Mucosa of descending colon (tissue), 3 donors: Measurements from ENCODE around the gene NOB1. TPM values are rescaled to one million over a fixed set of nuclear protein-coding genes. Genes with fewer than 3 reads are reported as not detected.
"Not testable (repeated sequence)": the region's sequence is repeated elsewhere in the genome, so short reads cannot be mapped to it uniquely, and the experiment has no call there.

Source experiments
- ATAC-seq: fragments of 200-7000 bp; cut with Tn5 transposase; one replicate; pipeline ENCODE4 v1.9.1; 2020; ENCODE audit warnings: mild to moderate bottlenecking, moderate library complexity
- DNase-seq, 3 donors: peaks; one replicate each; pipeline ENCODE4 v3.0.0-alpha.2; 2020
- H3K36me3 ChIP-seq: fragments of 200-600 bp; one replicate; pipeline ENCODE4 v1.8.0; 2021; ENCODE audit warnings: low read depth, mild to moderate bottlenecking
- H3K4me1 ChIP-seq: fragments of 200-600 bp; one replicate; pipeline ENCODE4 v1.8.0; 2021; ENCODE audit warnings: low read depth, mild to moderate bottlenecking
- H3K4me3 ChIP-seq: fragments of 200-600 bp; one replicate; pipeline ENCODE4 v1.8.0; 2021; ENCODE audit warnings: mild to moderate bottlenecking
- H3K9me3 ChIP-seq: fragments of 200-600 bp; one replicate; pipeline ENCODE4 v1.8.0; 2021; ENCODE audit warnings: mild to moderate bottlenecking
- CTCF ChIP-seq: fragments of 200-600 bp; IDR thresholded peaks from one replicate; pipeline ENCODE4 v1.8.0; 2022; ENCODE audit warnings: antibody characterized with exemption, mild to moderate bottlenecking
- intact Hi-C, 2 donors: fragments of 100-400 bp; cut with DNase I in 1 of 2; cut with micrococcal nuclease in 1 of 2; formaldehyde crosslinking; loops; one replicate each; pipeline versions ENCODE4 v1.11.0 to v1.11.1; 2022; cut with DNase I, micrococcal nuclease
- total RNA-seq, 3 donors: library from RNA; stranded (reverse); fragmentation: NEBNext Ultra II Directional in 2 of 3; extraction: Animal tissue kit (Norgen Biotek cat#: 25700) in 2 of 3; gene quantifications; one replicate each; pipeline versions ENCODE4 v1.2.1 to v1.2.4, GENCODE V29; 2021 to 2023
- donor health status: DM: no; HTN: no; CAD: no; lungs with moderate emphysema.
- donor health status: DM: no; HTN: no; CAD: no.
- donor health status: DM: no; HTN: yes; CAD: no.

NOB1 gene
- total RNA-seq, 3 donors from 2014 or later, result 36.1 to 38.9 (median 36.4) TPM

GRCh38 chr16:69744363-69745231 lies 10.1 kb downstream of the NOB1 start:
- DNase-seq (no peak), ATAC-seq (no peak)
- Histone ChIP-seq H3K9me3 (no peaks in the 10 kb centered on the region), H3K36me3 (peaks cover 5% of the 10 kb centered on the region), H3K4me3 (no peak overlapping the region), H3K4me1 (peaks cover 7% of the 10 kb centered on the region)
- intact Hi-C loops, result no loop called here
- TF ChIP-seq CTCF, result no peak

GRCh38 chr16:69741951-69742904 lies 12.5 kb downstream of the NOB1 start:
- intact Hi-C loops, result no loop called here
- Histone ChIP-seq H3K4me3 (no peak overlapping the region), H3K4me1 (peaks cover 7% of the 10 kb centered on the region), H3K9me3 (no peaks in the 10 kb centered on the region), H3K36me3 (no peaks in the 10 kb centered on the region)
- TF ChIP-seq CTCF, result no peak
- DNase-seq (peak; percentile 90 to 98 (median 93)), ATAC-seq (peak; percentile 91)

GRCh38 chr16:69741519-69741918 lies 13.2 kb downstream of the NOB1 start:
- intact Hi-C loops, result no loop called here
- no peaks in the 10 kb centered on the region for H3K36me3 ChIP-seq
- TF ChIP-seq CTCF, result no peak
- peak; percentile 17 for ATAC-seq
- peaks cover 7% of the 10 kb centered on the region for H3K4me1 ChIP-seq
- H3K9me3 ChIP-seq, result no peaks in the 10 kb centered on the region
- DNase-seq, result no peak
- no peak overlapping the region for H3K4me3 ChIP-seq

- peaks cover 2% of the 10 kb centered on the region for H3K4me1 ChIP-seq
- TF ChIP-seq CTCF, result no peak
- no peak overlapping the region for H3K4me3 ChIP-seq
- H3K9me3 ChIP-seq, result no peaks in the 10 kb centered on the region
- intact Hi-C loops, result no loop called here
- DNase-seq, result peak in 1 of 3 donors; percentile 37
- ATAC-seq, result peak; percentile 72
- H3K36me3 ChIP-seq, result no peaks in the 10 kb centered on the region
These were observed 22.6 kb downstream of the NOB1 start for GRCh38 chr16:69732101-69732500.

GRCh38 chr16:69731280-69731679 lies 23.4 kb downstream of the NOB1 start:
- H3K4me3 ChIP-seq, H3K36me3 ChIP-seq, ATAC-seq, H3K9me3 ChIP-seq, intact Hi-C loops, H3K4me1 ChIP-seq: not testable (repeated sequence)
- peak in 1 of 3 donors; percentile 3 for DNase-seq

- H3K4me3 ChIP-seq, ATAC-seq, H3K36me3 ChIP-seq, H3K9me3 ChIP-seq, intact Hi-C loops: not testable (repeated sequence)
- H3K4me1 ChIP-seq, result peaks cover 16% of the 10 kb centered on the region
- peak in 1 of 3 donors; percentile 10 for DNase-seq
These were observed 25.7 kb downstream of the NOB1 start for GRCh38 chr16:69729030-69729429.
